GM12878 (cell line): ENCODE results near the gene VSTM5. TPM values are rescaled to one million over a fixed set of nuclear protein-coding genes. Genes with fewer than 3 reads are reported as not detected.

Experiments
- ATAC-seq: fragments of 200-7000 bp; cut with Tn5 transposase; 3 replicates; pipeline ENCODE4 v1.9.1; 2020; ENCODE audit warnings: mild to moderate bottlenecking, moderate library complexity
- BruUV-seq: library from RNA; stranded (reverse); fragments of 400-500 nt; replicated peaks from 2 replicates; lab custom pipeline; 2021; lab: Mats Ljungman, UMichigan
- CTCF ChIA-PET: fragments of 300-600 bp; sonication (Branson Sonifier 250); formaldehyde crosslinking; extraction: SDS; loops from one replicate; lab custom pipeline; 2021; ENCODE audit warnings: inconsistent platforms; lab: Yijun Ruan, JAX
- POLR2A ChIA-PET: fragments of 350-600 bp; formaldehyde crosslinking; extraction: SDS; loops from one replicate; lab custom pipeline; 2021; ENCODE audit warnings: inconsistent platforms; lab: Charles Lee
- RAD21 ChIA-PET: fragments of 300-600 bp; sonication (Branson Sonifier 250); formaldehyde crosslinking; loops from one replicate; lab custom pipeline; 2023; ENCODE audit warnings: antibody characterized with exemption; ENCODE audit not compliant: unreplicated experiment; lab: Charles Lee
- SMC1A ChIA-PET: fragments of 300-600 bp; sonication (Branson Sonifier 250); formaldehyde crosslinking; loops from one replicate; lab custom pipeline; 2023; ENCODE audit not compliant: unreplicated experiment, uncharacterized antibody; lab: Charles Lee
- DNase-seq: peaks from one replicate; pipeline ENCODE4 v3.0.0-alpha.2; 2011; ENCODE audit warnings: low read depth, low spot score
- FAIRE-seq: peaks from 3 replicates; lab custom pipeline; 2011; peaks lifted over from hg19 to GRCh38; lab: Jason Lieb, UNC
- H2AFZ ChIP-seq: 2 replicates; pipeline ENCODE4 v1.6.0; 2011; ENCODE audit warnings: low read depth, low read length, control low read depth; ENCODE audit not compliant: control insufficient read depth
- H3K27ac ChIP-seq: 2 replicates; pipeline ENCODE4 v1.5.1; 2011; ENCODE audit warnings: control low read depth; ENCODE audit not compliant: control insufficient read depth, insufficient read depth
- H3K27me3 ChIP-seq, 2 experiments: replicated peaks in 1 of 2; 2 replicates each; pipeline versions ENCODE4 v1.6.0 to v1.6.1; 2011; ENCODE audit warnings: low read length in 1 of 2; ENCODE audit not compliant: control insufficient read depth in 2 of 2, insufficient read depth in 2 of 2
- H3K36me3 ChIP-seq, 2 experiments: 2 replicates each; pipeline ENCODE4 v1.5.1; 2011; ENCODE audit warnings: low read length in 1 of 2; ENCODE audit not compliant: control insufficient read depth in 2 of 2, insufficient read depth in 2 of 2
- H3K4me1 ChIP-seq: 2 replicates; pipeline ENCODE4 v1.6.1; 2011; ENCODE audit warnings: mild to moderate bottlenecking, low read length, moderate library complexity, mixed read lengths; ENCODE audit not compliant: control insufficient read depth, insufficient read depth
- H3K4me2 ChIP-seq: 2 replicates; pipeline ENCODE4 v1.6.0; 2011; ENCODE audit warnings: control low read depth; ENCODE audit not compliant: control insufficient read depth, insufficient read depth
- H3K4me3 ChIP-seq: fragments of 200-600 bp; sonication (generic); 2 replicates; pipeline ENCODE4 v1.5.1; 2016
- H3K79me2 ChIP-seq: 2 replicates; pipeline ENCODE4 v1.6.0; 2011; ENCODE audit warnings: low read length; ENCODE audit not compliant: control insufficient read depth, insufficient read depth
- H3K9ac ChIP-seq: 2 replicates; pipeline ENCODE4 v1.8.0; 2011; ENCODE audit warnings: low read length, control low read depth, mixed read lengths; ENCODE audit not compliant: control insufficient read depth, insufficient read depth
- H3K9me3 ChIP-seq: replicated peaks from 3 replicates; pipeline ENCODE4 v1.5.1; 2011; ENCODE audit warnings: mild to moderate bottlenecking, low read length; ENCODE audit not compliant: control insufficient read depth, insufficient read depth
- H4K20me1 ChIP-seq: 2 replicates; pipeline ENCODE4 v1.6.0; 2011; ENCODE audit not compliant: control insufficient read depth, insufficient read depth
- BCL3 ChIP-seq: IDR thresholded peaks from 2 replicates; pipeline ENCODE4 v1.6.1; 2011; ENCODE audit warnings: borderline replicate concordance, low read depth, mild to moderate bottlenecking, moderate library complexity, low read length; ENCODE audit not compliant: insufficient read depth, poor library complexity, severe bottlenecking
- EGR1 ChIP-seq, 2 experiments: IDR thresholded peaks; 1 replicate in 1 of 2; 2 replicates in 1 of 2; pipeline ENCODE4 v1.6.1; 2011 to 2012; ENCODE audit warnings: low read depth in 2 of 2, low read length in 2 of 2, borderline replicate concordance in 1 of 2, mild to moderate bottlenecking in 1 of 2, moderate library complexity in 1 of 2
- GATAD2B ChIP-seq: fragments of 450-650 bp; conservative IDR thresholded peaks from 2 replicates; pipeline ENCODE4 v1.6.1; 2017; ENCODE audit warnings: low read depth, mild to moderate bottlenecking, moderate library complexity
- KDM1A ChIP-seq: fragments of 200-600 bp; sonication (generic); IDR thresholded peaks from 2 replicates; pipeline ENCODE4 v1.6.1; 2016; ENCODE audit warnings: borderline replicate concordance
- NR2C2 ChIP-seq: IDR thresholded peaks from 2 replicates; pipeline ENCODE4 v1.6.1; 2011; ENCODE audit warnings: borderline replicate concordance, low read depth; ENCODE audit not compliant: control insufficient read depth, insufficient read length
- RAD21 ChIP-seq: IDR thresholded peaks from 2 replicates; pipeline ENCODE4 v1.6.1; 2011; ENCODE audit warnings: mild to moderate bottlenecking, low read depth, low read length, moderate library complexity; ENCODE audit not compliant: insufficient read depth
- REST ChIP-seq: IDR thresholded peaks from 2 replicates; pipeline ENCODE4 v1.6.1; 2012; ENCODE audit warnings: mild to moderate bottlenecking, low read depth, low read length
- SUZ12 ChIP-seq: fragments of 200-600 bp; sonication (generic); IDR thresholded peaks from one replicate; pipeline ENCODE4 v1.6.1; 2018; ENCODE audit warnings: antibody characterized with exemption, mild to moderate bottlenecking; ENCODE audit not compliant: unreplicated experiment
- WGBS: methylation state at CpG from one replicate; pipeline ENCODE4 v1.1.6; 2016; ENCODE audit warnings: low lambda C conversion rate; ENCODE audit not compliant: insufficient replicate concordance, insufficient coverage; ENCODE audit errors: missing lambda C conversion rate; 5-methylcytosine and 5-hydroxymethylcytosine counted together
- in situ Hi-C: fragments of 300-500 bp; cut with MboI; formaldehyde crosslinking; loops from 9 replicates; pipeline ENCODE4 v1.14.3; 2018; ENCODE audit warnings: mixed read lengths
- intact Hi-C: fragments of 100-400 bp; cut with micrococcal nuclease; formaldehyde crosslinking; loops from one replicate; pipeline ENCODE4 v1.14.2; 2022; ENCODE audit not compliant: unreplicated experiment
- polyA plus RNA-seq, 11 experiments: library from polyadenylated mRNA; depleted of rRNA in 4 of 11; unstranded in 6 of 11; stranded (reverse) in 5 of 11; fragments of >200 nt; fragmentation: Nextera tagmentation in 4 of 11; fragmentation: Illumina TruSeq in 1 of 11; extraction: Ambion mirVana in 4 of 11; extraction: Trizol in 1 of 11; gene quantifications; 1 replicate in 1 of 11; 2 replicates in 10 of 11; pipeline versions ENCODE4 v1.2.1 to v1.2.3, GENCODE V29; 2011 to 2016; ENCODE audit warnings: inconsistent platforms in 2 of 11, missing spikeins in 2 of 11, low read depth in 1 of 11
- total RNA-seq, 4 experiments: library from RNA; depleted of rRNA in 3 of 4; stranded (reverse); fragments of >200 nt in 3 of 4; fragmentation: Illumina TruSeq in 1 of 4; extraction: Trizol in 1 of 4; gene quantifications; 2 replicates each; pipeline versions ENCODE4 v1.2.1 to v1.2.3, GENCODE V29; 2013 to 2021

VSTM5 gene
- total and polyA plus RNA-seq, 10 of the 15 experiments (the other 5 are each of a cell fraction or from before 2014, with no cell fraction given) = not detected

- TF ChIP-seq RAD21 (no peak), NR2C2 (no peak), SUZ12 (no peak), KDM1A (no peak), GATAD2B (no peak), EGR1 (IDR thresholded peaks at IDR 0.05; ENCODE audit: borderline replicate concordance in 1 of 2, low read depth in 2 of 2, low read length in 2 of 2) (no peak)
Measured at GRCh38 chr11:93773601-93774200, 76.7 kb downstream of the VSTM5 start (continued).

- CTCF ChIA-PET = interaction anchor here (1.4 kb wide), 1 partner anchor 11 kb away, joined by 4 read pairs; the partner anchor contains the start of gene MED17
- no peak overlapping the region for H3K4me3 ChIP-seq
- H3K27me3 ChIP-seq = no peaks in the 10 kb centered on the region
- DNase-seq = no peak
- TF ChIP-seq REST = peak; percentile 52; the same call in 1 of the 2 replicates
- no peak for TF ChIP-seq BCL3
- TF ChIP-seq, all 136 proteins: peak for 1
- Histone ChIP-seq H3K36me3 (no peaks in the 10 kb centered on the region), H3K4me2 (no peak overlapping the region), H3K79me2 (no peaks in the 10 kb centered on the region), H4K20me1 (no peaks in the 10 kb centered on the region), H3K27ac (no peak overlapping the region), H2AFZ (no peak overlapping the region), H3K4me1 (no peaks in the 10 kb centered on the region), H3K9ac (no peak overlapping the region), H3K9me3 (peaks cover 3% of the 10 kb centered on the region; the same call in 2 of the 3 replicates)
- intact Hi-C loops (no loop called here), in situ Hi-C loops (no loop called here)
- RAD21 ChIA-PET = no interaction called here
- no peak for FAIRE-seq
- BruUV-seq = no TSS peak
- ATAC-seq = no peak
- SMC1A ChIA-PET = no interaction called here
- WGBS = 73% methylated on average over 3 of the region's 3 CpGs
- POLR2A ChIA-PET = interaction anchor here (0.5 kb wide), 1 partner anchor 22 kb away, joined by 3 read pairs; no protein-coding TSS in a partner anchor
Measured at GRCh38 chr11:93773045-93773477, 77.4 kb downstream of the VSTM5 start.
